GM12801 (cell line): ENCODE results near the gene MCC.

ENCODE experiments used
- TF ChIP-seq, protein P1 (sequence below): IDR thresholded peaks from one replicate; pipeline ENCODE4 v1.5.1; 2011; ENCODE audit warnings: control low read depth; ENCODE audit not compliant: insufficient read length; ENCODE audit errors: extremely low read depth

Gene MCC

DNA sequence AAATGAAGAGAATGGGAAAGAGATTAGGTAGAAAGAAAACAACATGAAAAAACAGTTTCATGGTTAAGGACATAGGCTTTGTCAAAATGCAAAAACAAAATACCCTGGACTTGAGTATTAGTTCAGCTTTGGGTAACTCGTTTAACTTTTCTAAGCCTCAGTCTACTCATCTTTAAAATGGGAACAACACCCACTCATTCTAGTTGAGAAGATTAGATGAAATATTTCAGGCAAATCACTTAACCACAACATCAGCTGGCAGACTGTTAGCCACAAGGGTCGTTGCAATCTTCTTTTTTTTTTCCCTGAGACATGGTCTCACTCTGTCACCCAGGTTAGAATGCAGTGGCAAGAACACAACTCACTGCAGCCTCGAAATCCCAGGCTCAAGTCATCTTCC, 326.0 kb downstream of the MCC start:
- TF ChIP-seq, protein P1, sequence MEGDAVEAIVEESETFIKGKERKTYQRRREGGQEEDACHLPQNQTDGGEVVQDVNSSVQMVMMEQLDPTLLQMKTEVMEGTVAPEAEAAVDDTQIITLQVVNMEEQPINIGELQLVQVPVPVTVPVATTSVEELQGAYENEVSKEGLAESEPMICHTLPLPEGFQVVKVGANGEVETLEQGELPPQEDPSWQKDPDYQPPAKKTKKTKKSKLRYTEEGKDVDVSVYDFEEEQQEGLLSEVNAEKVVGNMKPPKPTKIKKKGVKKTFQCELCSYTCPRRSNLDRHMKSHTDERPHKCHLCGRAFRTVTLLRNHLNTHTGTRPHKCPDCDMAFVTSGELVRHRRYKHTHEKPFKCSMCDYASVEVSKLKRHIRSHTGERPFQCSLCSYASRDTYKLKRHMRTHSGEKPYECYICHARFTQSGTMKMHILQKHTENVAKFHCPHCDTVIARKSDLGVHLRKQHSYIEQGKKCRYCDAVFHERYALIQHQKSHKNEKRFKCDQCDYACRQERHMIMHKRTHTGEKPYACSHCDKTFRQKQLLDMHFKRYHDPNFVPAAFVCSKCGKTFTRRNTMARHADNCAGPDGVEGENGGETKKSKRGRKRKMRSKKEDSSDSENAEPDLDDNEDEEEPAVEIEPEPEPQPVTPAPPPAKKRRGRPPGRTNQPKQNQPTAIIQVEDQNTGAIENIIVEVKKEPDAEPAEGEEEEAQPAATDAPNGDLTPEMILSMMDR, result no peak

DNA sequence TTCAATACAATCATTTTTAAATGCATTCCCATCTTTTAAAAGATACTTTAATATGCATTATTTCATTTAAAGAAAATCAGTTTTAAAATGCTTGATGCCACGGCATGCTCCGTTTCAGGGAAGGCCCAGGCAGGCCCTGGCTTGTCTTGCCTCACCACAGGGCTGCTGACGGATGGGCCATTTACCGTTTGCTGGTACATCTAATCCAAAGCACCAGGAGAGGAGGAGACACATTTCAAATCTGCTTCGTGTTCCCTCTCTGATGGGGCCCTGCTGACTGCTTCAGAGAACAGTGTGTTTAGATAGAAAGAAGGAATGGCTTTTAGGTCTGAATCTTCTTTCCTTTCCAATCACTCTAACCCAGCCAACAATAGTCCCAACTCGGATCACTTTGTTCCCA, 326.4 kb downstream of the MCC start:
- TF ChIP-seq, protein P1, result no peak

DNA sequence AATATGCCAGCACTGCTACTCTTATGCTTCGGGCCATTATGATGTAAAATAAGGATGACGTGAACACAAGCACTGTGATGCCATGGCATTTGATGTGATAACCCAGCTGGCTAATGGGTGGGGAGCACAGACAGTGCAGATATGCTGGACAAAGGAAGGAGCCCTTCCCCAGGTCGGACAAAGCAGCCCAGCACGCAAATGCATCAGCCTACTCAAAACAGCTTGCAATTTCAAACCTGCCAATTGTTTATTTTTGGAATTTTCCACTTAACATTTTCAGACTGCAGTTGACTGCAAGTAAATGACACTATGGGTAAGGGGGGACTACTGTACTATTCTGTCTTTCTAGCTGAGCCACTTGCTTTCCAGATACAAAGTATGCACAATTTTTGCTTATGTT, 330.4 kb downstream of the MCC start:
- TF ChIP-seq, protein P1, result no peak

DNA sequence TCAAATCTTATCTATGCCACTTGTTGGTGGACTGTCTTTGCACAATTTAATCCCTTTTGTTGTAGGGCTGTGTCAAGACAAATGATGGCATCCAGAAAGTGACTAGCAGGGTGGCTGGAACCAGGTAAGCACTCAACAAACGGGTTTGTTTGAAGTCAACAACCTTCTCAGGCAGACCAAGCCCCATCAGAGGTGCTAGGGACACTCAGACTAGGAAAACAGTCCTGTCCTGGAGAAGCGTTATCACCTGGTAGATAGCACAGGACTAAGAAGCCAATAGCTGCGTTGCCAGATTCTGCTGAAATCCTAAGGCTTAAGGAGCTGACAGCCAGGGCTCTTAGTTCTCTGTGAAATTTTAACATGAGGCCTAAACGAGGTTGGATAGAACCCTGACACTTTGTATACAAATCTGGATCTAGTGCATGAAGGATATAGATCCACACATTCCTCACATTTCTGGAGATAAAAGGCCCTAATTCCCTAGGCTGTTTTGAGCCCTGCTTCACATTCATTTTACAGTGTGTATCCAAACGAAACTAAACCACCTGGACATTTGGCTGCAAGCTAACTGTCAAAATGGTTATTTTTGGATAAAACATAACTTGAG, 331.9 kb downstream of the MCC start:
- TF ChIP-seq, protein P1, result no peak

DNA sequence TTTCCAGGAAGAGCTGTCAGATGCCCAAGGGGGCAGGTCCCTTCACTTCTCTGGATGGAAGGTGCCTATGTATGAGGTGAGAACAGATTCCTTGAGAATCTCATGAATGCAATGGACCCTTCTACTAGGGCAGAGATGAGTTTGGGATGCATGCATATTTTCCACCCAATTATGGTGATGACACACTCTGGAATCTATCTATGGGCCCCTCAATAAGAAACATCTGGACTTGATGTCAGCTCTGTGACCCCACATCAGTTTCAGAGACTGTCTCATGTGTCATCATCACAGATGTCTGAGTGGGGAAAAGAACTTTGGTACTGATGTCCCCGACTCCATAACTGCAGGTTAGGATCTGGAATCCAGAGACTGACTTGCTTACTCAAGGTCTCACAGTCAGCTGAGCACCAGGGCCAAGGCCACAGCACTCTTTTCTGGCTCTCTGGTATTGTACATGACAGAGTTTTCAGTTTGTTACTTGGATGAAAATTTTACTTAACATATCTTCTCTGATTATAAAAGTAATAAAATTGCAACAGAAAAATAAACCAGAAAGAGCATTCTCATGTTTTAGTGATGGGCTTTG, 334.6 kb downstream of the MCC start:
- TF ChIP-seq, protein P1, result no peak

DNA sequence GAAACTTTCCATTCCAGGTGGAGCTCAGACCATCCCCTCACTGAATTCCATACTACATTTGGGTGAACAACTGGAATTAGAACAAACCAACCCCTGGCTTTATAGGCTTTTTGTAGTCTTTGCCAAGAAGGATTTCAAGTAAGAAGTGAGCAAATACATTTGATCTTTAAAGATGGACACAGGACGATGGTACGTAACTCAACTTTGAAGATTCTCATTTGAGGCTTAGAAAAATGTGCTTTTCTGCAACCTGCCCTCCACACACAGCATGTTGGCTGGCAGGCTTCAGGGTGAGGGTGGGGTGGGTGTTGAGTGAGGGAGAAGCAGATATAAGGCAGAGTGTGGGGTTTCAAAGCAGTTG, 335.9 kb downstream of the MCC start:
- TF ChIP-seq, protein P1, result no peak

DNA sequence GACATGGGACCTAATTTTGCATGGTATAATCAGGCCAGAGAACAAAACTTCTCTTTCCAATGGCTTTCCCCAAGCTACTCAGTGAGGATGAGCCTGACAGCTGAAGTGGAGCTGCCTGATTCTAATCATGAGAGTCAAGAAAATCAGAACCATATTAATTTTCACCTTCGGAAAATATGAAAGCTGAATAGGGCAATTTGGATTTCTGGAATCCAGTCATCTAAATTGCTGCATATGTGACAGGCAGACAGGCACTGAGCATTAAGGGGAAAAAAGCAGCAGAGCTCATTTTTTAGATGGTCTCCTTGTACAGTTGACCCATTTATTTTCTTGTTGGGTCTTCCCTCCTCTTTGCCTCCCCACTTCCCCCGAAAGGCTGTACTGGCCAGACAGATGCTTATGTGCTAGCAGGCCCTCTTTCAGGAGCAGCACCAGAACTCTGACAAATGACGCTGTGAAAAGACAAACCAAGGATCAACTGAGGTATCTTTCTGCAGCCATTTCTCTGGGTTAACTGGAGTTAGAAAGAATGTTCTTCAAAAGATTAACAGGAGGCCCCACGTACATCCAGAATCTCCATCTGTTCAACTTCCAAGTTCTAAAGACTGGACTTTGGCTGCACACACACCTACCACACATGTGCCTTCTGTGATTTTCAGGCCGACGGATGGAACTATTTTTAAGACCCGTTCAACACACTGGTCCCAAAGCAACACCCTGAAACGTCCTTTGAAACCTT, 336.4 kb downstream of the MCC start:
- TF ChIP-seq, protein P1, result no peak
